GM21737 (cell line): Measurements from ENCODE around the gene F10.

Experiments
- ATAC-seq: cut with Tn5 transposase; IDR thresholded peaks from one replicate; pipeline ENCODE4 v1.9.1; 2021; ENCODE audit warnings: mild to moderate bottlenecking, moderate library complexity; ENCODE audit not compliant: unreplicated experiment

F10 gene

DNA sequence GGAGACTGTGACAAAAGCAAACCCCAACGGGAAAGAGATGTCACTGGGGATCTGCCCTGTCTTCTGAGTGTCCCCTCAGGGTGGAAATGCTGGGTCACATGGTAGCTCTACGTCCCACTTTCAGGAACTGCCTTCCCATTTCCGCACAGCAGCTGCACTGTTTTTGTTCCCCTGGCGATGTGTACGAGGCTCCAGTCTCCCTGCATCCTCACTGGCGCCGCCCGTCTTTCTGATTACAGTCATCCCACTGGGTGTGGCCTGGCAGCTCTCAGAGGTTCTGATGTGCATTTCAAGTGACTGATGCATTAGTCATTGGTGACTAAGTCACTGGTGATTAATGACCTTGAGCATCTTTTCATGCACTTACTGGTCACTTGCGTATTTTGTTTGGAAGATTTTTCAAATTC is 64.7 kb downstream of the F10 start:
- ATAC-seq, result no peak

DNA sequence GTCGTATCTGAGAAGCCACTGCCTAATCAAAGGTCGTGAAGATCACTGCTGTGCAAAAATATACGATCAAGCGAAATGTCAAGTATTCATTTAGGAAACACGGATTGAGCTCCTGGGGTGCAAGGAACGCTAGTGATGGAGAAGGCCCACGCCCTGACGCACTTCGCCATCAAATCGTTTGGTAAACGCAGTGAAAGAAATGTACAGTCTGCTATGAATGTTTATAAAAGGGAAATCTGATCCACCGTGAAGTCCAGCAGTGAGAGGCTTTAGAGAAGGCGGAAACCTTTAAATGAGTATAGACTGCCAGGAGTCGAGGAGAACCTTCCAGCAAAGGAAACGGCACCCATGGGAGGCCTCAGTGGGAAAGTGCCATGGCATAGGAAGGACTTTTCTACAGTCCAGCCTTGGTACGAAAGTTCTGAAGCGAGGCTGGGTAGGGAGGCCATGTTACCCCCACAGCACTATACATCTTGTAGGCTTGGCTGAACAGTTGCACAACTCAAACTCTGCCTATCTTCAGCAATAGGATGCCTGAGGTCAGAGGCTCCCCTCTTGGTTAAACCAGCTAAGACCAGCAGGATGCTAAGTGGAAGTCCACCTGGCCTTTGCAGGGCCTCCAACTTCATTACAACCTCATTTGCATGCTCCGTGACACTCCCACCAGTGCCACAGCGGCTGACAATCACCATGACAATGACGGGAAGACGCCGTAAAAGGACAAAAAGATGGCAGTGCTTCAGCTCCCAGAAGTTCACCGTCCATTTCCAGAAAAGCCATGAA is 65.5 kb downstream of the F10 start:
- no peak for ATAC-seq

DNA sequence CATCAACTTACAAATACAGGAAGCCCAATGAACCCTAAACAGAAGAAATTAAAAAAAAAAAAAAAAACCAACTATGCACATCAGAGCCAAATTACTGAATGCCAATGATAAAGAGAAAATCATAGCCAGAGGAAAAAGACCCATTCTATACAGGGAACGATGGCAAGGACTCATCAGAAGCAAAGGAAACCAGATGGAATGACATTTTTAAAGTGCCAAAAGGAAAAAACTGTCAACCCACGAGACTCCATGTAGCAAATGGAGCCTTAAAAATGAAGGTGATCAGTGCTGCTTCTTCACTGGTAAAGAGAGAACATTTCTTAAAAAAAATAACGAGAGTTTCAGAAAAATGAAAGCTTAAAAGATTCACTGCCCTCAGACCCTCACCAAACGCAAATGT is 67.6 kb downstream of the F10 start:
- ATAC-seq, result no peak

DNA sequence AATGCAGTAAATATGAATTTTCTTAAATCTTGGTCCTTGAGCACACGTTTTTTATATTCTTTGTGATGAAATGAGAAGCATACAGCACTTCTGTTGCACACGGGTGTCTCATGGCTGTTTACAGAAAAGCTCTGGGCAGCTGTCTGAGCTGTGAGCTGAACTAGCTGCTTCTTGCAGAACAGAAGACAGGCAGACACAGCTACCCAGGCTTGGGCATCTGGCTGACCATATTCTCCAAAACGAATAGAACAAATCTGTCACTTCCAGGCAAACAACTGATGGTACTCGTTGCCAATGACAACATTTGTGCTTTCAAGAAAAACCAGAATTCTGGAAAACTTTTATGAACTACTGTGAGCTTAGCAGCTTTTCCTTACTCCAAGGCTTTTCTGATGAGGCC is 69.7 kb downstream of the F10 start:
- no peak for ATAC-seq

DNA sequence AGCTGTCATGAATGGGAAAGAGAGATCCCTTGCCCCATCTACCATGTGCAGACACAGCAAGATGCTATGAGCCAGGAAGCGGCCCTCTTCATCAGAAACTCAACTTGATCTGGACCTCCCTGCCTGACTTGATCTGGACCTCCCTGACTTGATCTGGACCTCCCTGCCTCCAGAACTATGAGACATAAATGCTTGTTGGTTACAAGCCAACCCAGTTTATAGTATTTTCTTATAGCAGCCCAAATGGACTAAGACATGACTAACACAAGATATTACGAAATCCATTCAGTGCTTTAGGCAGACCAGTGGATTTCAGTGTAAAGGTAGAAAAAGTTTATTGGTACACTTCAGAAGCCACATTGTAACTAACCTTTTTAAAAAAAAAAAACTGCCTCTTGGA is 70.3 kb downstream of the F10 start:
- no peak for ATAC-seq

DNA sequence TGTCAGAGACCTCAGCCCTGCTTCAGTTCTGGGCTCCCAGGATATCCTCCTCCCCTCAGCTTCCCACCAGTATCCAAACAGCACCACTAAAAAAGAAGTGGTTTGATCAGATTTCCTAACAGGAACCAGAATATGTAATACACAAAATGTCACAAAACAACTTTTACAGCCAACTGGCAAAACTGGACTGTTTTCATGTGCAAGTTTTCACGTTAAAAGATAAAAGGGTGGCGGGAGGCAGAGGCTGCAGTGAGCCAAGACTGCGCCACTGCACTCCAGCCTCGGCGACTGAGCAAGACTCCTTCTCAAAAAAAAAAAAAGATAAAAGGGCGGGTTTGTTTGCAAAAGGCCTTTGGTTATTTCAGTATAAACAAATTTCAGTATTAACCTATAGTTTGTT is 72.8 kb downstream of the F10 start:
- no peak for ATAC-seq

DNA sequence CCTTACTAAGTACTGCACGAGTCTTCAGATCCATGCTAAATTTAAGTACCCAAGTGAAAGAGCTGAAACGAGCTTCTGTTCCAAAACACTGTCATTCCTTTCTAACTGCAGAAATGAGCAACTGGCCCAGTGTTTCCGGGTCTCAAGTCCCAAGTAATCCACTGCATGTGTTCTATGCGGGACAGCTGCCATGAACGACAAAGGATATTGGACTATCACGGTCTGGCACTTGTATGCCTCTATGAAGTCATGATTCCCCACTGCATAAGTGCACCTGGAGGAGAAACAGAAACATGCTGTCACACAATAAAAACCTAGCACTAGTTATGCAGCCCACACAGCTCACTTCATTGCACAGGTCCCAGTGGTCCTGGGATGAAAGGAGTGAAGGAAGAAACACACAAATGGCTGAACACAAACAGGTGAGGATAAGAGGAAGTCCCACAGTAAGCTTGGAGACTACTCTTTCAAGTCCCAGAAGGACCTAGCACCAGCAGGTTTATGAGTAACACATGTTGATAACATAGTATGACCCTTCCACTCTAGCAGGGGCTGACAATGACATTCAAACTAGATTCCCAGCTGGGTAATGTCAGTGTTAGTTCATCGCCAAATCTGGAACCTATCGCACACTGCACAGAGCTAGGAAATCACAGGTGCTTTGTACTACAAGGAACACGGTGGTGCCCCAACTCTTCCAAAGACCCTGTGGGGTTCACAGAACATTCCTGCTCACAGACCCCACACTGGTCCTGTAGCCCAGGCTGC is 74.6 kb downstream of the F10 start:
- ATAC-seq, result no peak
